Right atrium auricular region (tissue), 2 donors: ENCODE measurements around the gene SARS2. TPM values are rescaled to one million over a fixed set of nuclear protein-coding genes. Genes with fewer than 3 reads are reported as not detected.
"Not testable (repeated sequence)": the region's sequence is repeated elsewhere in the genome, so short reads cannot be mapped to it uniquely, and the experiment has no call there.

Experiments
- DNase-seq: peaks from one replicate; pipeline ENCODE4 v3.0.0-alpha.2; 2019; ENCODE audit warnings: low spot score
- H3K27ac ChIP-seq, 2 donors: fragments of 200-600 bp; sonication (generic); 1 replicate in 1 of 2; 2 replicates in 1 of 2; pipeline ENCODE4 v1.5.1; 2016 to 2019
- H3K27me3 ChIP-seq, 2 donors: fragments of 200-600 bp; sonication (generic); one replicate each; pipeline versions ENCODE4 v1.5.1 to v1.6.0; 2017 to 2019
- H3K36me3 ChIP-seq: fragments of 200-600 bp; sonication (generic); one replicate; pipeline ENCODE4 v1.5.1; 2016
- H3K4me1 ChIP-seq, 2 donors: fragments of 200-600 bp; sonication (generic); one replicate each; pipeline versions ENCODE4 v1.5.1 to v1.6.0; 2017 to 2019
- H3K4me3 ChIP-seq, 2 donors: fragments of 200-600 bp; sonication (generic); 1 replicate in 1 of 2; 2 replicates in 1 of 2; pipeline ENCODE4 v1.5.1; 2017 to 2019; ENCODE audit warnings: mild to moderate bottlenecking in 1 of 2, moderate library complexity in 1 of 2
- H3K9me3 ChIP-seq, 2 donors: fragments of 200-600 bp; sonication (generic); one replicate each; pipeline ENCODE4 v1.5.1; 2019
- CTCF ChIP-seq, 2 donors: fragments of 200-600 bp; sonication (generic); IDR thresholded peaks; one replicate each; pipeline ENCODE4 v1.5.1; 2019; ENCODE audit warnings: antibody characterized with exemption in 2 of 2
- total RNA-seq, 2 donors: library from RNA; depleted of rRNA; stranded (reverse); fragments of >200 nt; gene quantifications; one replicate each; pipeline ENCODE4 v1.1.0, GENCODE V29; 2016

SARS2 gene
- total RNA-seq, 2 donors from 2014 or later, result 13.7 to 24.3 TPM

GRCh38 chr19:38888876-38889275, 41.7 kb downstream of the SARS2 start:
- no peak for DNase-seq
- Histone ChIP-seq H3K4me3 (no peak overlapping the region), H3K36me3 (peaks cover 36% of the 10 kb centered on the region), H3K27ac (no peak overlapping the region), H3K9me3 (no peaks in the 10 kb centered on the region), H3K4me1 (peaks cover 0 to 19% of the 10 kb centered on the region in 2 donors), H3K27me3 (no peaks in the 10 kb centered on the region)
- TF ChIP-seq CTCF (IDR thresholded peaks at IDR 0.05), result no peak

- H3K27me3 ChIP-seq, H3K4me1 ChIP-seq, DNase-seq, H3K4me3 ChIP-seq, H3K9me3 ChIP-seq: not testable (repeated sequence)
- Histone ChIP-seq H3K36me3 (peaks cover 50% of the 10 kb centered on the region), H3K27ac (peak overlapping the region; percentile 31 to 84)
Measured at GRCh38 chr19:38884691-38885090, 45.9 kb downstream of the SARS2 start.

GRCh38 chr19:38883286-38883685, 47.3 kb downstream of the SARS2 start:
- no peak overlapping the region for H3K4me3 ChIP-seq
- H3K36me3 ChIP-seq, result peaks cover 36% of the 10 kb centered on the region
- no peaks in the 10 kb centered on the region for H3K27me3 ChIP-seq
- peaks cover 0 to 13% of the 10 kb centered on the region in 2 donors for H3K4me1 ChIP-seq
- H3K27ac ChIP-seq, result no peak overlapping the region
- no peak for TF ChIP-seq CTCF (IDR thresholded peaks at IDR 0.05)
- H3K9me3 ChIP-seq, result no peaks in the 10 kb centered on the region
- no peak for DNase-seq

- Histone ChIP-seq H3K9me3 (no peaks in the 10 kb centered on the region), H3K36me3 (peaks cover 33% of the 10 kb centered on the region), H3K27me3 (no peaks in the 10 kb centered on the region), H3K27ac (no peak overlapping the region), H3K4me1 (peaks cover 0 to 20% of the 10 kb centered on the region in 2 donors), H3K4me3 (no peak overlapping the region)
- no peak for TF ChIP-seq CTCF (IDR thresholded peaks at IDR 0.05)
- no peak for DNase-seq
Measured at GRCh38 chr19:38880882-38881609, 49.5 kb downstream of the SARS2 start.

- no peaks in the 10 kb centered on the region for H3K9me3 ChIP-seq
- no peak for DNase-seq
- no peak overlapping the region for H3K4me3 ChIP-seq
- H3K36me3 ChIP-seq, result peaks cover 33% of the 10 kb centered on the region
- no peak overlapping the region for H3K27ac ChIP-seq
- no peak for TF ChIP-seq CTCF (IDR thresholded peaks at IDR 0.05)
- no peaks in the 10 kb centered on the region for H3K27me3 ChIP-seq
- H3K4me1 ChIP-seq, result peaks cover 0 to 15% of the 10 kb centered on the region in 2 donors
Measured at GRCh38 chr19:38880076-38880881, 50.3 kb downstream of the SARS2 start.

- no peak for TF ChIP-seq CTCF (IDR thresholded peaks at IDR 0.05)
- H3K27ac ChIP-seq, result no peak overlapping the region
- no peaks in the 10 kb centered on the region for H3K27me3 ChIP-seq
- no peak overlapping the region for H3K4me3 ChIP-seq
- H3K9me3 ChIP-seq, result no peaks in the 10 kb centered on the region
- peaks cover 0 to 15% of the 10 kb centered on the region in 2 donors for H3K4me1 ChIP-seq
- no peak for DNase-seq
- peaks cover 33% of the 10 kb centered on the region for H3K36me3 ChIP-seq
Measured at GRCh38 chr19:38879400-38879751, 51.2 kb downstream of the SARS2 start.
